NCI-H510A treated with DMSO at 0.1 percent for 48 hours (cell line): Measurements from ENCODE around the gene ASNSD1.
"Not testable (repeated sequence)": the region's sequence is repeated elsewhere in the genome, so short reads cannot be mapped to it uniquely, and the experiment has no call there.

Source experiments
- DNase-seq: peaks from one replicate; lab custom pipeline; 2025; lab: John Stamatoyannopoulos, UW

ASNSD1 gene

GRCh38 chr2:189648846-189649509 lies 12.3 kb upstream of the ASNSD1 start:
- DNase-seq = no peak

- no peak for DNase-seq
Observed at GRCh38 chr2:189651284-189651683, 10.0 kb upstream of the ASNSD1 start.

- not testable (repeated sequence) for DNase-seq
Observed at GRCh38 chr2:189653464-189653863, 7.8 kb upstream of the ASNSD1 start.

GRCh38 chr2:189654641-189655040 lies 6.6 kb upstream of the ASNSD1 start:
- DNase-seq = no peak

- no peak for DNase-seq
Observed at GRCh38 chr2:189657867-189658266, 3.4 kb upstream of the ASNSD1 start.

- no peak for DNase-seq
Observed at GRCh38 chr2:189658306-189659212, 2.7 kb upstream of the ASNSD1 start.

- no peak for DNase-seq
Observed at GRCh38 chr2:189659734-189660133, 1.5 kb upstream of the ASNSD1 start.

GRCh38 chr2:189660803-189661147 lies 484 bp upstream of the ASNSD1 start:
- no peak for DNase-seq

GRCh38 chr2:189661957-189662321 lies 680 bp downstream of the ASNSD1 start:
- no peak for DNase-seq

- DNase-seq = no peak
Observed at GRCh38 chr2:189662669-189663226, 1.5 kb downstream of the ASNSD1 start.

GRCh38 chr2:189663319-189663718 lies 2.1 kb downstream of the ASNSD1 start:
- not testable (repeated sequence) for DNase-seq

- DNase-seq = no peak
Observed at GRCh38 chr2:189669913-189670312, 8.7 kb downstream of the ASNSD1 start.

- no peak for DNase-seq
Observed at GRCh38 chr2:189673661-189674373, 12.6 kb downstream of the ASNSD1 start.

GRCh38 chr2:189674374-189675112 lies 13.3 kb downstream of the ASNSD1 start, which contains the start of gene ANKAR:
Gene ANKAR, plus strand, starts transcription at chr2:189674670. Its CDS starts 1,821 bp downstream, at chr2:189676491.
- DNase-seq = peak; percentile 82

- no peak for DNase-seq
Observed at GRCh38 chr2:189676471-189676870, 15.2 kb downstream of the ASNSD1 start.

- DNase-seq = no peak
Observed at GRCh38 chr2:189679226-189679625, 18.0 kb downstream of the ASNSD1 start.

GRCh38 chr2:189681203-189681602 lies 19.9 kb downstream of the ASNSD1 start:
- no peak for DNase-seq

- DNase-seq = no peak
Observed at GRCh38 chr2:189681903-189682302, 20.6 kb downstream of the ASNSD1 start.

GRCh38 chr2:189683348-189683747 lies 22.1 kb downstream of the ASNSD1 start:
- no peak for DNase-seq

GRCh38 chr2:189684811-189685210 lies 23.6 kb downstream of the ASNSD1 start:
- DNase-seq = no peak

GRCh38 chr2:189685540-189686229 lies 24.4 kb downstream of the ASNSD1 start:
- no peak for DNase-seq
